ENCODE measurements around the gene WTIP.

WTIP gene

GRCh38 chr19:34479396-34479795 is 2.2 kb upstream of the WTIP start:
- DNase-seq = no peak

- DNase-seq = no peak
These were observed 1.1 kb upstream of the WTIP start for GRCh38 chr19:34480491-34480890.

- no peak for DNase-seq
These were observed 362 bp downstream of the WTIP start for GRCh38 chr19:34481861-34482379.

- no peak for DNase-seq
These were observed 1.1 kb downstream of the WTIP start for GRCh38 chr19:34482380-34483250.

GRCh38 chr19:34484328-34484727 is 2.8 kb downstream of the WTIP start:
- no peak for DNase-seq

GRCh38 chr19:34485831-34486230 is 4.3 kb downstream of the WTIP start:
- no peak for DNase-seq

GRCh38 chr19:34487651-34488051 is 6.1 kb downstream of the WTIP start:
- no peak for DNase-seq

- no peak for DNase-seq
These were observed 7.6 kb downstream of the WTIP start for GRCh38 chr19:34489175-34489574.

GRCh38 chr19:34490141-34490766 is 8.7 kb downstream of the WTIP start:
- no peak for DNase-seq

GRCh38 chr19:34493038-34493648 is 11.6 kb downstream of the WTIP start:
- no peak for DNase-seq

GRCh38 chr19:34493649-34494044 is 12.1 kb downstream of the WTIP start:
- no peak for DNase-seq

- no peak for DNase-seq
These were observed 13.0 kb downstream of the WTIP start for GRCh38 chr19:34494601-34495000.

- DNase-seq = no peak
These were observed 13.9 kb downstream of the WTIP start for GRCh38 chr19:34495416-34495815.

GRCh38 chr19:34497112-34497805 is 15.7 kb downstream of the WTIP start:
- DNase-seq = no peak

- no peak for DNase-seq
These were observed 17.7 kb downstream of the WTIP start for GRCh38 chr19:34499155-34499834.

GRCh38 chr19:34500656-34501120 is 19.1 kb downstream of the WTIP start:
- DNase-seq = no peak

- DNase-seq = peak; percentile 81 to 85
These were observed 20.1 kb downstream of the WTIP start for GRCh38 chr19:34501339-34502320.

GRCh38 chr19:34502582-34503411 is 21.2 kb downstream of the WTIP start:
- no peak for DNase-seq

GRCh38 chr19:34503531-34504272 is 22.1 kb downstream of the WTIP start:
- no peak for DNase-seq

All from CD4-positive, alpha-beta T cell treated with Interferon alpha-2 for 1 hour (primary cell).